Left ventricle myocardium inferior (tissue), 1 donor: Measurements from ENCODE around the gene RAB7A. TPM values are rescaled to one million over a fixed set of nuclear protein-coding genes. Genes with fewer than 3 reads are reported as not detected.
"Not testable (repeated sequence)": the region's sequence is repeated elsewhere in the genome, so short reads cannot be mapped to it uniquely, and the experiment has no call there.

Source experiments
- DNase-seq: peaks from one replicate; pipeline ENCODE4 v3.0.0-alpha.2; 2020
- H3K27ac ChIP-seq: fragments of 200-600 bp; replicated peaks from 2 replicates; pipeline ENCODE4 v1.8.0; 2021
- H3K27me3 ChIP-seq: fragments of 200-600 bp; 2 replicates; pipeline ENCODE4 v1.8.0; 2021; ENCODE audit warnings: low read depth
- H3K36me3 ChIP-seq: fragments of 200-600 bp; 2 replicates; pipeline ENCODE4 v1.8.0; 2021
- H3K4me1 ChIP-seq: fragments of 200-600 bp; 2 replicates; pipeline ENCODE4 v1.8.0; 2021
- H3K4me3 ChIP-seq: fragments of 200-600 bp; 2 replicates; pipeline ENCODE4 v1.8.0; 2021; ENCODE audit warnings: mild to moderate bottlenecking, moderate library complexity
- H3K9me3 ChIP-seq: fragments of 200-600 bp; replicated peaks from 2 replicates; pipeline ENCODE4 v1.8.0; 2021
- CTCF ChIP-seq: fragments of 200-600 bp; IDR thresholded peaks from 2 replicates; pipeline ENCODE4 v1.8.0; 2021; ENCODE audit warnings: antibody characterized with exemption, mild to moderate bottlenecking, borderline replicate concordance
- intact Hi-C: fragments of 100-400 bp; cut with micrococcal nuclease; formaldehyde crosslinking; loops from one replicate; pipeline ENCODE4 v1.11.0; 2022
- total RNA-seq: library from RNA; stranded (reverse); fragmentation: NEBNext Ultra II Directional; extraction: Animal tissue kit (Norgen Biotek cat#: 25700); gene quantifications from one replicate; pipeline ENCODE4 v1.2.1, GENCODE V29; 2021
- donor health status: DM: no; HTN: yes; CAD: no; lungs with severe emphysema.

Gene RAB7A
- total RNA-seq, 1 donor from 2014 or later: 242 TPM

GRCh38 chr3:128824132-128824850 lies 98.3 kb downstream of the RAB7A start:
- no peaks in the 10 kb centered on the region for H3K9me3 ChIP-seq
- H3K4me1 ChIP-seq: peaks cover 23% of the 10 kb centered on the region
- peak overlapping the region; percentile 55 for H3K27ac ChIP-seq
- no peaks in the 10 kb centered on the region for H3K36me3 ChIP-seq
- H3K4me3 ChIP-seq: no peak overlapping the region
- no peaks in the 10 kb centered on the region for H3K27me3 ChIP-seq
- TF ChIP-seq CTCF: no peak
- intact Hi-C loops: no loop called here
- DNase-seq: no peak

GRCh38 chr3:128825117-128825725 lies 99.2 kb downstream of the RAB7A start:
- Histone ChIP-seq H3K4me3 (no peak overlapping the region), H3K27ac (no peak overlapping the region), H3K36me3 (no peaks in the 10 kb centered on the region), H3K4me1 (peaks cover 16% of the 10 kb centered on the region), H3K27me3 (no peaks in the 10 kb centered on the region), H3K9me3 (no peaks in the 10 kb centered on the region)
- no peak for TF ChIP-seq CTCF
- intact Hi-C loops: no loop called here
- no peak for DNase-seq

GRCh38 chr3:128829087-128829486 lies 103.1 kb downstream of the RAB7A start:
- intact Hi-C loops, H3K27ac ChIP-seq, H3K4me1 ChIP-seq, H3K4me3 ChIP-seq, H3K27me3 ChIP-seq, DNase-seq, H3K36me3 ChIP-seq, H3K9me3 ChIP-seq: not testable (repeated sequence)

GRCh38 chr3:128829925-128830625 lies 104.1 kb downstream of the RAB7A start:
- H3K27me3 ChIP-seq, H3K36me3 ChIP-seq, intact Hi-C loops, H3K4me3 ChIP-seq, H3K9me3 ChIP-seq, H3K4me1 ChIP-seq, DNase-seq, H3K27ac ChIP-seq: not testable (repeated sequence)

- H3K4me3 ChIP-seq, H3K36me3 ChIP-seq, intact Hi-C loops: not testable (repeated sequence)
Measured at GRCh38 chr3:128830762-128831161, 104.8 kb downstream of the RAB7A start.

GRCh38 chr3:128832979-128833378 lies 107.0 kb downstream of the RAB7A start:
- H3K27me3 ChIP-seq, H3K4me1 ChIP-seq, intact Hi-C loops, DNase-seq, H3K27ac ChIP-seq, H3K4me3 ChIP-seq, H3K36me3 ChIP-seq, H3K9me3 ChIP-seq: not testable (repeated sequence)

More at GRCh38 chr3:128830762-128831161, 104.8 kb downstream of the RAB7A start:
- not testable (repeated sequence) for H3K27me3 ChIP-seq, H3K4me1 ChIP-seq, DNase-seq, H3K27ac ChIP-seq, H3K9me3 ChIP-seq

GRCh38 chr3:128835096-128835495 lies 109.1 kb downstream of the RAB7A start:
- no peak for TF ChIP-seq CTCF

More at GRCh38 chr3:128835096-128835495, 109.1 kb downstream of the RAB7A start:
- Histone ChIP-seq H3K27ac (no peak overlapping the region), H3K4me3 (no peak overlapping the region), H3K4me1 (no peaks in the 10 kb centered on the region), H3K27me3 (no peaks in the 10 kb centered on the region), H3K9me3 (no peaks in the 10 kb centered on the region), H3K36me3 (no peaks in the 10 kb centered on the region)
- no peak for DNase-seq
- intact Hi-C loops: no loop called here
